Hepatic stellate cell (primary cell): ENCODE results near the gene NSRP1.
"Not testable (repeated sequence)": the region's sequence is repeated elsewhere in the genome, so short reads cannot be mapped to it uniquely, and the experiment has no call there.

ENCODE experiments used
- DNase-seq: peaks from one replicate; pipeline ENCODE4 v3.0.0; 2011; ENCODE audit warnings: low spot score

NSRP1 gene

DNA sequence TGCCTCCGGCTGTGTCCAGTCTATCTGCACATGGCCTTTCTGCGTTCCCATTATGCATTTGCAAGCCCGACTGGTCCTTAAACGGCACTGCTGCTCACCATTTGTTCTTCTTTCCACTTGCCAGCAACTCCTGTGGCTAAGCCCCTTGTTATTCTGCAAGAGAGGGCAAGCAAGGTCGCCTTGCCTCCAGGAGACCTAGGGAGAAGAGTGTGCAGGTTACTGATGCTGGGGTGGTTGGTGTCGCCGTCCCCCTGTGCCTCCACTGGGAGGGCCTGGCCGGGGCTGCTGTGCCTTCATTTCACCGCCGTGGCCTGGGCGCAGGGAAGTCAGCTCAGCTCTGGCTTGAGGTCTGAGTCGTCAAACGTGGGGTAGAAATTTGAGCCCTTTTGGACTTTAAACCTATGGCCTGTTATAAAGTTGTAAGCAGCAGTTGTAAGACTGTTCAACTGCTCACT lies 106.1 kb downstream of the NSRP1 start:
- DNase-seq = no peak

DNA sequence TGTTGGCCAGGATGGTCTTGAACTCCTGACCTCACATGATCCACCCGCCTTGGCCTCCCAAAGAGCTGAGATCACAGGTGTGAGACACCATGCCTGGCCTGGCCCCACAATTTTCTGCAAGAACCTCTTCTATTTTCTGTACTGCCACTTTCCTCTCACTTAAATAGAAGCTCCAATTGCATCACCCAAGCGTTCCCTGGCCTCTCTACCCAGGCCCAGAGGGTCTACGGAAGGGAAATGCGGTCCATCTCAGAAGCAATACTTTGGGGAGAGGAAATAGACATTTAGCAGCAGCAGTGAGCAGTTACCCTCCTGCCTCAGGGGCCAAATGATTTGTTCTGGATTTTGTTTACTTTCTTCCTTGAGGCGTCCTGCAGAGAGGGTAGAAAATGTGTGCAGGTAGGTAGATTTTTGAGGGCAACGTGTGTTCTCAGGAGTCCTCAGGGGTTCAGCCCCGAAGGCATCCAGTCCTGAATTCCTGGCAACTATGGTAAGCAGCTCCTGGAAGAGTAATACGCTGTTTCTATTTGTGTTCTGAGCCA lies 107.9 kb downstream of the NSRP1 start:
- DNase-seq = no peak

DNA sequence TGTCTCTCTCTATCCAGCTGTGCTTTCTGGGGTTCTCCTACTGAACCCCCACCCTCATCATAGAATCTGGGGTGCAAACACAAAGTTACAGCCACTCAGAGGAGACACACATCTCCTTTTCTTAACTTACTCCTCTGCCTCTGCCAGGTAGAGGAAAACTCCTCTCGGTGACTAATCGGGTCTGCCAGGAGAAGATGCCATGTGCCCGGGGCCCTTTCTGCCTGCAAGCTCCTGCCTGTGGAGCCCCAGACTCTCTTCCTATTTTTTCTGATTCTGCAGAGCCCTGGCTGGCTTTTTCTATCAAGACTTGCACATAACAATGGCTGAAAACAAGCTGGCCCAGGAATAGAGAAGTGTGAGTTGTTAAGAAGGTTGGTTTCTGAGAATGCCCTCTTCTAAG lies 108.5 kb downstream of the NSRP1 start:
- DNase-seq = no peak

DNA sequence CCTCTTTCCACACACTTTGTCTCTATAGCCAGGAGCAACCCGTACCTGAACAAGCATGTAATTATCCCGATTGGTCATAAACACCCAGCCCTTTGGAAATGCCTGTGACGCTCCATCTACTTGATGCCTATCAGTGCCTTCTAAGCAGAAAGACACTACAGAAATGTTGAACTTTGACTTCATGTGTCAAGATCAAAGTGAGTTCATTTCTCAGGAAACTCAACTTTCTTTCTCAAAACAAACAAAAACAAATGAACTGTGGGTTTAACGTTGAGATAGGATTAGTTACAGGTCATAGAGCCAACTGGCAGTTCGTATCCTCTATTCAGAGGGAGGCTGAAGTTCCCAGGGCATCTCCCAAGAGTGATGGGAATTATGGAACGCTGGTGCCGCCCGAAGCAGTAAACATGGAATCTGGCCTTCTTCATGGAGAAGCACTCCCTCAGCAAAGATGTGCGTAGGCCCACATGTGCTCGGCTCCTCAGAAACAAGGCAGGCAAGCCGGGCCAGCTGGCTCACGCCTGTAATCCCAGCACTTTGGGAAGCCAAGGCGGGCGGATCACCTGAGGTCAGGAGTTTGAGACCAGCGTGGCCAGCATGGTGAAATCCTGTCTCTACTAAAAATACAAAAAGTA lies 109.4 kb downstream of the NSRP1 start:
- no peak for DNase-seq

DNA sequence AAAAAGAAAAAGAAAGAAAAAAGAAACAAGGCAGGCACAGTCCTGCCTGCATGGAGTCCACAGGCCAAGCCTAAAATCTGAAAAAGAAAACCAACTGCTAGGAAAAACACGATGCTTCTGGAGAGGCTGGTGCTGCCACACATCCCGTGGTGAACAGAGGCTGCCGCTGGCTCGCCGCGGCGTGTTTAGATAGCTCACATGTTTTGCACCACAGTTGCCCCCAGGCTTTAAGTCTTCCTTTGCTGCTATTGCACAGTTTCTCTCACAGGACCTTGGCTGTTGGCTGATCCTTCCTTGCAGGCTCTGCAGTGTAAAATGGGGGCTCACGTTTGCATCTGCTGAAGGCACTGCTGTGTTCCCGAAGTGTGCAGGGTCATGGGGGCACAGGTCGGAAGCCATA lies 110.3 kb downstream of the NSRP1 start:
- DNase-seq = no peak

DNA sequence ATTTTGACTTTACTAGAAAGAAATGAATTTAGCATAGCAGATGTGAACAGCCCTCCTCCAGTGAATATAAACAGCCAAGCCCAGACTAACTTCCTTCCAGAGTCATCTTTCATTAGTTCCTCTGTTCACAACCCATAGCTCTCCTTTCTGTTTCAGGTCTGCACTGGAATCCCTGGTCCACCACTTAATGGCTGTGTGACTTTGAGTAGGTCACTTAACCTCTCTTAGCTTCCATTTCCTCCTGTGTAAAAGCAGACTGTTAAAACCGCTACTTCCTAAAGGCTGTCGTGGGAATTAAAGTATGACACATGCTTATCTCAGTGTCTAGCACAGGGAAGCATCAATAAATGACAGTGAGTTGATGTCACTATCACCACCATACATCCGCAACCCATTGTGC lies 111.4 kb downstream of the NSRP1 start:
- DNase-seq = no peak

DNA sequence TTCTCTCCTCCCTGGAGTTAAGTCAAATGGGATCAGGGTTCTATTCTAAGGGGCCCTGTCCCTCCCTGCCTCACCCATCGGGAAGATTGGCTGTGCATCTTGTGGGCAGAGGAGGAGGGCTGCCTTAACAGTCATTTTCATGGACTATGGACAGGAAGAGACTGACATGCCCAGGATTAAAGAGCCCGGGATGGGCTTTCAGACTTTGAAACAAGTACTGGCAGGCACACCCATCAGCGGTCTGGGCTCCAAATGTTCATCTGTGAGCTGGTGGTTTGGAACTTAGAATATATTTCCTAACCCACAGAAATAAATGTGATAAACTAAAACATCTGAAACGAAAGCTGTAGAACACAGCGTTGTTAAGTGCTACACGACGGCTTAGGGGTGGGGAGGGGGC lies 112.4 kb downstream of the NSRP1 start:
- no peak for DNase-seq

DNA sequence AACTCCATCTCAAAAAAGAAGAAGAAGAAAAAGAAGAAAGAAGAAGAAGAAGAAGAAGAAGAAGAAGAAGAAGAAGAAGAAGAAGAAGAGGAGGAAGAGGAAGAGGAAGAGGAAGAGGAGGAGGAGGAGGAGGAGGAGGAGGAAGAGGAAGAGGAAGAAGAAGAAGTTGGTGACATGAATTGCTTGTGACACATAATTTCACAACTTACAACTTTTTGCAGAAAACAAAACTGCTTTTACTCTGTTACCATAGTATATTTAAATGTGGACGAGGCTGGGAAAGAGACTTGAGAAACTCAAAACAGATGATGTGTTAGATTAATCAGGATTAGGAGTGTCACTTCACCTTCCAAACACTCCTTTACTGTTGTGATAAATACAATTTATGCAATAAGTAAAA lies 113.4 kb downstream of the NSRP1 start:
- DNase-seq = not testable (repeated sequence)

DNA sequence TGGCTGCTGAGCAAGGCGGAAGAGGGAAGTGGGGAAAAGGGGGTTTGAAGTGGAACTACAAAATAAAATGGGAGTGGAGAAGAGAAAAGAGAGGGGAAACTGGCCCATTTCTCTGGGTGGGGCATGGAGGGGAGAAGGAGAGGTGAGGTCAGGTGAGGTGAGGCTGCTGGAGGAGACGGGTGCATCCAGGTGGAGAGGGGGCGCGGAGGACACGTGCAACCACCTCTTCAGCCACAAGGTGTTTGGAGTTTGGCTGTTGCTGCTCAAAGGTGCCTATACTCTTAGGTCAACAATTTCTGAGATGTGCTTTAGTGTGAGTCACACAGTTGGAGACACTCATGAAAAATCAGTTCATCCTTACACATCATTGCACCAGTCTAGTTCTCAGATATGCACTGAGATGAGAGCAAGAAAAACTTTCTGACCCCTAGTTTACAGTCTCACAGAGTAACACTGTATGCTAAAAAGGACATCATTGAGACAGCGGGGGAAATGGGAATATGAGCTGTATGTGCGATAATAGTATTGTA lies 114.0 kb downstream of the NSRP1 start:
- no peak for DNase-seq

DNA sequence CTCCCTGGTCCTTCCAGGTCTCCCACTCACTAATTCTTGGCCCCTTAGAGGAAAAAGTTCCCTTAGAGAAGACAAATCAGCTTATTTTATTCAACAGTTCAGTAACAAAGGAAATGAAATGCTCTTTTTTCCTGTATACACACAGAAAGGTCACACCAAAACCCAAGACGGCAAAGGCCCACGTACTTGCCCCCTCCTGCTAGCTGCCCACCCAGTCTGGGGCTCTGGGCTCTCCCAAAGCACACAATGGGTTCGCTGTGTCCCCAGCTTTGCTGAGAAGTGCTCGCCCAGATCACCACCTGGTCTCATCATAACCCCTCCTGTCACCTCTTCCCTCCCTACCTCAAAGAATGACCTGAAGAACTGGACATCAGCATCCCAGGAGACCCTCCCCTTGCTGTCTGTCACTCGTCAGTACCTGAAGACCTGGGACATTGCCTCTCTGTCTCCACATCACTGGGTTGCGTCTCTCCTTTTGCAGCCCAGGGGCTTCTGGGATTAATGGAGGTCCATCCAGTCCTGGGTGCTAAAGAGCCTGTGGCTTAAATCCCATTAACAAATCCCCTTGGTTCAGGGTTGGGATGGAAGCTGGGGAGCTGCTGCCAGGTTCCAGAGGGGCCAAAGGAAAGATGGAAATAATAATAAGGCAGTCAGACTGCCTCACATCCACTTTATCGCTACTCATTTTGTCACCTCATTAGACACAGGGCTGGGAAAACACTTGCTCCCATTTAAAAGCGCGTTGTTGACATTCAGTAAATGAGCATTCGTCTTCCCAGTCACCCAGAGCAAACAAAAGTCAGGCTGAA lies 115.6 kb downstream of the NSRP1 start:
- DNase-seq = no peak

DNA sequence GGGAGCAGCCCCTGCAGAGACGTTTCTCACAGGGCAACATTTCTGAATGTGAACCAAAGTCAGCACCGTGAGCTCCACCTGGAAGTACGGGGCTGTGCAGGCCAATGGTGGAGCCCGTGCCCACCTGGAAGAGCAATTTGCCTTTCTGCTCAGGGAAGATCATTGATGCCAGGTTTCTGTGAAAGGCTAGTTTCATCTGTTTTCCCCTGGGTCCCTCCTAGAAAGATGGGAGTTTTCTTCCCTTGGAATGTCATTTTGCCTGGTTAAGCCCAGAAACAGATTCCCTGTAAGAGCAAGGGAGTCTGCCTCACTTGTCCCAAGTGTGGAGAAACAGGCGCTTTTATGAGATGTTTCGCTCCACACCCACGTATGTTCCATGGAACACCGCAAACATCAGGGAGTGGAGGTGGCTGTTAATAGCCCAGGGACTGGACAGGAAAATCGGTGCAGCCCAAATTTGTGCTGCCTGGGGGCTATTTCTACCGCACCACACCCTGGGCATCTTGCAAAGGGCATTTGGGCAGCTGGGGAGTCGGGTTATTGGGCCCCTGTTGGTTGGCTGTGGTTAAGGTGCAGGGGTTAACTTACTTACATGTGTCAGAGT lies 116.3 kb downstream of the NSRP1 start:
- DNase-seq = no peak

DNA sequence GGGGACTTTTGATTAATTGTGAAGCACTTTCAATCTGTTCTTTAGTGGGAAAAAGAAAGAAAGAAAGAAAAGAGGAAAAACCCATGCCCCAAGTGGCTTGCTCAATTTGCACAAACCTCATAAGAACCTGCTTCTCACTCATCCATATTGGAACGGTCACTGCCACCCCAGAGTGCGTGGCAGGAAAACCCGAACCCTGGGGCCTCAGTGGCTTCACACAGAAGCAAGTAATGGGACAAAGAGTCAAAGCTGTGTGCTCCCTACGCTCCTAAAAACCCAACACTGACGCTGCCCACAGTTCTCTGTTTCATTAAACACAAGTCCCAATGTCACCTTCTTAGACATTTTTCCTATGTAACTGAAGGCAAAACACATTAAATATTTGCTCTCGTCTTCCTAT lies 117.7 kb downstream of the NSRP1 start:
- no peak for DNase-seq

DNA sequence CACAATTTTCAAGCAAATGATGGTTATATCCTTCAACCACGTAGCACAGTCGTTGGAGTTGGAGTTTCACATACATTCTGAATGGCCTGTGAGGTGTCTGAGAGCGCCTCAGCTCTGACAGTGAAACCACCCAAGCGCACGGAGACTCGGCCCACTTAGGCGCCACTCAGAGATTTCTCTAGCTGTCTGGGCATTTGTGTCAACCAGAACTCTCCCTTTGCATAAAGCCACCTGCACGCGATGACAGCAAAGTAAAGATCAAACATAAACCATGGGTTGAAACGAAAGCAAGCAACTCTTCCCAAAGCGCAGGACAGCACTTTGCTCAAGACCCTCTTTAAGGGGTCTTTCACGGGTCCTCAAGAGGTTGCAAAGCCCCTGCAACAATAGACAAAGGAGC lies 118.3 kb downstream of the NSRP1 start:
- DNase-seq = no peak

DNA sequence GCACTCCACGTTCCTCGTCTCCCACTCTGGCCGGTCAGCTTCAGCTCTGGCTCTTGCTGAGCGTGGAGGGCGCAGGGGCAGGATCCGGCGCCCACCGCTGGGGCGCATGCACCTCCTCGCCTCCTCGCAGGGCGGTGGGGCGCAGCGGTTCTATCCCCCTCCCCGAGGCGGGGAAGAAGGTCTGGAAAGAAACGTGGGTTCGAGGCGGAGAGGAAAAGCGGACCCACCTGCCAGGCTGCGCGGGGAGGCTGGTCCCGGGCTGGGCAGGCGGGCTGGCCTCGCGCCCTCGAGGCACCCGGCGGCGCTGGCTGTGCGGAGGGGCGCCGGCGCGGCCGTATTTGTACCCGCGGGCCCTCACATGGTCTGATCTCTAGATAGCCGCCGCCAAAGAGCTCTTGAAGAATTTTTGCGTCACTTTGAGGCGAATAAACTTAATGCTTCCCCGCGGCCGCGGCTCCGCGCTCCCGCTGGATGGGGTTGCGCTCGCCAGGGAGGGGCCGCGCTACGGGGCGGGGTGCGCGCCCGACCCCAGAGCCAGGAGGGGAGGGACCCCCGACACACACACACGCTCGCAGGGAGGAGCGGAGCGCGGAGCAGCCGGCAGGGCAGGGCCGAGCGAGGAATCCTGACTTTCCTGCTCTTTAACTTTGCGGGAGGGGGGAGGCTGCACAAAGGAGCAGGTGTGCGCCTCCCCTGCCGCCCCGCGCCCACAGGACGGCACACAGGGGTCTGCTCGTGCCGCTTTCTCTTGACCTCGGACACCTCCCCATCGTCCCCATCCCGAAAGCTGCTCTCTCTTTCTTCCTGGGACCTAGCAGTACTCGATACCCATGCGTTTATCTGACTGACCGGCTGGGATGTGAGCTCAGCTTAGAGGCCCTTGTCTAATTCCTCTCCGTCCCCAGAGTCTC lies 119.0 kb downstream of the NSRP1 start, which contains the start of gene SLC6A4:
Gene SLC6A4 (minus strand): TSS at position 312 of the 911 bp plus-strand sequence. CDS start 13,739 bp downstream, outside the sequence.
- peak; percentile 49 for DNase-seq
